AG04450 (cell line): ENCODE data around the gene LGSN. TPM values are rescaled to one million over a fixed set of nuclear protein-coding genes. Genes with fewer than 3 reads are reported as not detected.
"Not testable (repeated sequence)": the region's sequence is repeated elsewhere in the genome, so short reads cannot be mapped to it uniquely, and the experiment has no call there.

Experiments used
- CTCF ChIA-PET: fragments of 300-600, 350-600 bp; formaldehyde crosslinking; extraction: SDS; loops from one replicate; lab custom pipeline; 2022; ENCODE audit warnings: antibody characterized with exemption, inconsistent platforms; lab: Charles Lee
- POLR2A ChIA-PET: fragments of 350-600 bp; formaldehyde crosslinking; extraction: SDS; loops from one replicate; lab custom pipeline; 2021; ENCODE audit warnings: antibody characterized with exemption, inconsistent platforms; lab: Yijun Ruan, JAX
- DNase-seq: peaks from one replicate; pipeline ENCODE4 v3.0.0-alpha.2; 2011; ENCODE audit warnings: low read depth, low spot score
- H3K27ac ChIP-seq: one replicate; pipeline ENCODE4 v1.5.1; 2012; ENCODE audit warnings: low read depth, low read length, control low read depth
- H3K27me3 ChIP-seq: one replicate; pipeline ENCODE4 v1.6.0; 2012; ENCODE audit warnings: low read length; ENCODE audit not compliant: control insufficient read depth, insufficient read depth
- H3K4me3 ChIP-seq: 2 replicates; pipeline ENCODE4 v1.5.1; 2011; ENCODE audit warnings: mild to moderate bottlenecking, low read depth, low read length, control low read depth
- H3K9me3 ChIP-seq: 2 replicates; pipeline ENCODE4 v1.5.1; 2012; ENCODE audit warnings: low read length; ENCODE audit not compliant: control insufficient read depth, insufficient read depth
- CTCF ChIP-seq: IDR thresholded peaks from 2 replicates; pipeline ENCODE4 v1.5.1; 2011; ENCODE audit warnings: low read depth, low read length, control low read depth, inconsistent platforms
- polyA minus RNA-seq: library from RNA; depleted of rRNA, polyadenylated mRNA; stranded (reverse); fragments of >200 nt; gene quantifications from 2 replicates; pipeline ENCODE4 v1.2.3, GENCODE V29; 2011; rRNA and poly(A)+ RNA removed
- polyA plus RNA-seq: library from polyadenylated mRNA; depleted of rRNA; stranded (reverse); fragments of >200 nt; gene quantifications from 2 replicates; pipeline ENCODE4 v1.2.3, GENCODE V29; 2011; rRNA removed

Gene LGSN, protein sequence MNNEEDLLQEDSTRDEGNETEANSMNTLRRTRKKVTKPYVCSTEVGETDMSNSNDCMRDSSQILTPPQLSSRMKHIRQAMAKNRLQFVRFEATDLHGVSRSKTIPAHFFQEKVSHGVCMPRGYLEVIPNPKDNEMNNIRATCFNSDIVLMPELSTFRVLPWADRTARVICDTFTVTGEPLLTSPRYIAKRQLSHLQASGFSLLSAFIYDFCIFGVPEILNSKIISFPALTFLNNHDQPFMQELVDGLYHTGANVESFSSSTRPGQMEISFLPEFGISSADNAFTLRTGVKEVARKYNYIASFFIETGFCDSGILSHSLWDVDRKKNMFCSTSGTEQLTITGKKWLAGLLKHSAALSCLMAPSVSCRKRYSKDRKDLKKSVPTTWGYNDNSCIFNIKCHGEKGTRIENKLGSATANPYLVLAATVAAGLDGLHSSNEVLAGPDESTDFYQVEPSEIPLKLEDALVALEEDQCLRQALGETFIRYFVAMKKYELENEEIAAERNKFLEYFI
- polyA plus RNA-seq (0.05 TPM in 1 of 2 replicates, not detected in the other), polyA minus RNA-seq (not detected in 2 replicates)

- Histone ChIP-seq H3K27ac (no peak within 1 kb of the TSS), H3K4me3 (no peak within 1 kb of the TSS), H3K9me3 (no peaks in the 10 kb centered on the region), H3K27me3 (no peaks in the 10 kb centered on the region)
- POLR2A ChIA-PET = no interaction called here
- CTCF ChIA-PET = interaction anchor here (0.5 to 1.4 kb wide), 2 partner anchors 12 to 490 kb away, joined by 3 read pairs; no protein-coding TSS in a partner anchor
- DNase-seq = no peak
- no peak for TF ChIP-seq CTCF
These were observed at the start of gene LGSN for GRCh38 chr6:63319939-63320338. Gene LGSN (minus strand): TSS chr6:63319983. CDS start chr6:63319943, 40 bp downstream.

DNA sequence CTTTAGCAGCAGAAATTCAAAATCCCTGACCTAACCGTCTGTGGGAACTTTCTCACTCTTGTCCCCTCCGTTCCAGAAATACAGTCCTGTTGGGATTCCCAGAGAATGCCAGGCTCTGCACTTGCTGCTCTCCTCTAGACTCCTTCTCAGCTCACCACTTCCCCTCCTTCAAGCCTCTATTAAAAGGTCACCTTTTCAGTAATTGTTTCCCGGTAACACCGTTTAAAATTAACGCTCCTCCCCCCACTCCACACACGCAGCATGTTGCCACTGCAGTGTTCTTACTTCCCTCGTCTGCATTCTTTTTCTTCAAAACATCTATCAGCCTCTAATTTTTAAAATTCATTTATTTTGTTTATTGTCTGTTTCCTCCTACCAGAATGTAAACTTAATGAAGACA, 48.6 kb upstream of the LGSN start:
- H3K27me3 ChIP-seq = no peaks in the 10 kb centered on the region
- POLR2A ChIA-PET = no interaction called here
- H3K27ac ChIP-seq = no peak overlapping the region
- TF ChIP-seq CTCF = no peak
- CTCF ChIA-PET = no interaction called here
- H3K4me3 ChIP-seq = no peak overlapping the region
- DNase-seq = no peak
- no peaks in the 10 kb centered on the region for H3K9me3 ChIP-seq

- H3K4me3 ChIP-seq, CTCF ChIA-PET: not testable (repeated sequence)
These were observed 42.8 kb upstream of the LGSN start for GRCh38 chr6:63362500-63363120.

DNA sequence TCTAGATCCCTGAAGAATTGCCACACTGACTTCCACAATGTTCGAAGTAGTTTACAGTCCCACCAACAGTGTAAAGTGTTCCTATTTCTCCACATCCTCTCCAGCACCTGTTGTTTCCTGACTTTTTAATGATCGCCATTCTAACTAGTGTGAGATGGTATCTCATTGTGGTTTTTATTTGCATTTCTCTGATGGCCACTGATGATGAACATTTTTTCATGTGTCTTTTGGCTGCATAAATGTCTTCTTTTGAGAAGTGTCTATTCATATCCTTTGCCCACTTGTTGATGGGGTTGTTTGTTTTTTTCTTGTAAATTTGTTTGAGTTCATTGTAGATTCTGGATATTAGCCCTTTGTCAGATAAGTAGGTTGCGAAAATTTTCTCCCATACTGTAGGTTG, 37.6 kb upstream of the LGSN start:
- POLR2A ChIA-PET, CTCF ChIA-PET, H3K27ac ChIP-seq, H3K27me3 ChIP-seq, H3K9me3 ChIP-seq, DNase-seq, H3K4me3 ChIP-seq: not testable (repeated sequence)

More at GRCh38 chr6:63362500-63363120, 42.8 kb upstream of the LGSN start:
- H3K9me3 ChIP-seq, H3K27me3 ChIP-seq, DNase-seq, POLR2A ChIA-PET, H3K27ac ChIP-seq: not testable (repeated sequence)

DNA sequence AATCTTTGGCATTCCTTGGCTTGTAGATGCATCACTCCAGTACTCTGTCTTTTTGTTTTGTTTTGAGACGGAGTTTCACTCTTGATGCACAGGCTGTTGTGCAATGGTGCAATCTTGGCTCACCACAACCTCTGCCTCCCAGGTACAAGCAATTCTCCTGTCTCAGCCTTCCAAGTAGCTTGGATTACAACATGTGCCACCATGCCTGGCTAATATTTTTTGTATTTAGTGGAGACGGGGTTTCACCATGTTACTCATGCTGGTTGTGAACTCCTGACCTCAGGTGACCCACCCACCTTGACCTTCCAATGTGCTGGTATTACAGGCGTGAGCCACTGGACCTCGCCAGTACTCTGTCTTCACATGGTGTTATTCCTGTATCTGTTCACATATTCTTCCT, 35.8 kb upstream of the LGSN start:
- Histone ChIP-seq H3K27ac (no peak overlapping the region), H3K27me3 (no peaks in the 10 kb centered on the region), H3K4me3 (no peak overlapping the region), H3K9me3 (no peaks in the 10 kb centered on the region)
- no peak for DNase-seq
- POLR2A ChIA-PET = no interaction called here
- CTCF ChIA-PET = no interaction called here
- TF ChIP-seq CTCF = no peak
